HG02938 (cell line): Measurements from ENCODE around the gene FIGNL1.

Source experiments
- ATAC-seq: cut with Tn5 transposase; IDR thresholded peaks from one replicate; pipeline ENCODE4 v1.9.1; 2021; ENCODE audit warnings: mild to moderate bottlenecking, moderate library complexity; ENCODE audit not compliant: unreplicated experiment

Gene FIGNL1

GRCh38 chr7:50399206-50399605, 50.9 kb downstream of the FIGNL1 start:
- ATAC-seq = no peak

GRCh38 chr7:50397971-50398324, 52.2 kb downstream of the FIGNL1 start:
- no peak for ATAC-seq

DNA sequence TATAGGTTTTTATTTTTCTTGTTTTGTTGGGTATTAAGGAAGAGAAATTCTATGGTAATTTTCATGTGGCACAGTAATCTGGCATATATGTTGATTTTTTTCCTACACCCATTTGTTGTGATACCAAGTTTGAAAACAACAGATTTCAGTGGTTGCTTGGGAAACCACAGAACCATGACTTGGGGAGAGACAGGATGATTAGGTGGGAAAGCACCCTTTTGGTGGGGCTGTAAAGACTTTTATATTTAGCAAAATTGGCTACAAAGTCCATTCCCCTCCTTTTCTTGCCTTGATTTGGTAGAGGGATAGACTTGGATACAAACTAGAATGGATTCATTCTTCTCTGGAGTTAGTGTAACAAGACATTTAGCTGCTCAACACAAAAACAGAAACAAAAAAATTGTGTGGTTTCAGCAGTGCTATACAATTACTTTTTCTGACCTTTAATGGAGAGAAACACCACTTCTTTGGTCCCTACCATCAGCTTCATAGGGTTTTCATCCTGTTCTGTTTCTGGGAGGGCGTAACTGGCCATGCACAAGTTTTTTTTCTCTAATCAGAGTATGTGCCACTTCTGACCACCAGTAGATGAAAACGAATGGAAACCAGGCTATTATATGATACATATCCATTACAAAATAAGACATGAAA, 52.7 kb downstream of the FIGNL1 start:
- peak; percentile 61 for ATAC-seq

GRCh38 chr7:50396856-50397255, 53.3 kb downstream of the FIGNL1 start:
- ATAC-seq = peak; percentile 13

DNA sequence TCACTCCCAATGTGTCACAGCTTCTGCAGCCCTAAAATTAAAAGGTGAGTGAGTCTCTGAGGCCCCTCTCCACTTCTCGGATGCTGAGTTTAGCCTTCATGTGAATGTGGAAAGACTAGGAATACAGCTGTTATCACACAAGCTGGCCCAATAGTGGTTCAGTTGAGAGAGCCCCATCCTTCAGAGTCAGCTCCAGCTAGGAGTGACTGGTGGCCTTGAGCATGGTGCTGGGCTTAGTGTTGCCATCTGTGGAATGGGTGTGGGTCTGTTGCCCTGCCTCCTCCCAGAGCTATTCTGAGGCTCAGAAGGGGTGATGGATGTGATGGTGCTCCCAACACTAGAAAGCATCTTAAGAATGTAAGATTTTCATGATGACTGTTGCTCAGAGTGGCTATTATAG, 55.8 kb downstream of the FIGNL1 start:
- ATAC-seq = no peak
